Peyer's patch (tissue), 4 donors: ENCODE data around the gene SIGLECL1. TPM values are rescaled to one million over a fixed set of nuclear protein-coding genes. Genes with fewer than 3 reads are reported as not detected.

Experiments used
- DNase-seq, 3 donors: peaks; one replicate each; pipeline ENCODE4 v3.0.0-alpha.2; 2017 to 2019
- H3K27ac ChIP-seq, 4 donors: fragments of 200-600 bp; sonication (generic); one replicate each; pipeline ENCODE4 v1.5.1; 2016 to 2019
- H3K27me3 ChIP-seq, 2 donors: fragments of 200-600 bp; sonication (generic); one replicate each; pipeline ENCODE4 v1.5.1; 2019
- H3K36me3 ChIP-seq, 3 donors: fragments of 200-600 bp; sonication (generic); one replicate each; pipeline ENCODE4 v1.5.1; 2016 to 2019
- H3K4me1 ChIP-seq, 4 donors: fragments of 200-600 bp; sonication (generic); one replicate each; pipeline ENCODE4 v1.5.1; 2016 to 2019
- H3K4me3 ChIP-seq, 4 donors: fragments of 200-600 bp; sonication (generic); 1 replicate in 3 of 4; 2 replicates in 1 of 4; pipeline ENCODE4 v1.5.1; 2016 to 2019; ENCODE audit warnings: mild to moderate bottlenecking in 1 of 4
- H3K9me3 ChIP-seq, 4 donors: fragments of 200-600 bp; sonication (generic); one replicate each; pipeline ENCODE4 v1.5.1; 2016 to 2019; ENCODE audit warnings: mild to moderate bottlenecking in 1 of 4
- POLR2A ChIP-seq, 2 donors: fragments of 450-650 bp; IDR thresholded peaks; one replicate each; pipeline ENCODE4 v1.5.1; 2017; ENCODE audit warnings: antibody characterized with exemption in 2 of 2, mild to moderate bottlenecking in 2 of 2, moderate library complexity in 2 of 2
- total RNA-seq, 4 donors: library from RNA; depleted of rRNA; stranded (reverse); fragments of >200 nt; gene quantifications; one replicate each; pipeline ENCODE4 v1.1.0, GENCODE V29; 2016
- TF ChIP-seq, protein P1 (sequence below), 6 experiments: fragments of 450-650 bp in 4 of 6; fragments of 200-600 bp in 2 of 6; sonication (generic) in 1 of 6; IDR thresholded peaks; one replicate each; pipeline ENCODE4 v1.5.1; 2017 to 2019; ENCODE audit warnings: antibody characterized with exemption in 6 of 6, mild to moderate bottlenecking in 3 of 6, moderate library complexity in 1 of 6

The SIGLECL1 gene
- total RNA-seq, 4 donors from 2014 or later: not detected

GRCh38 chr19:51263808-51264207, 12.9 kb downstream of the SIGLECL1 start:
- no peak for DNase-seq
- H3K27me3 ChIP-seq: no peaks in the 10 kb centered on the region
- no peak overlapping the region for H3K4me3 ChIP-seq
- H3K9me3 ChIP-seq: no peaks in the 10 kb centered on the region
- H3K27ac ChIP-seq: no peak overlapping the region
- no peaks in the 10 kb centered on the region for H3K36me3 ChIP-seq
- H3K4me1 ChIP-seq: no peaks in the 10 kb centered on the region
- TF ChIP-seq POLR2A (IDR thresholded peaks at IDR 0.05): no peak
- TF ChIP-seq, protein P1, sequence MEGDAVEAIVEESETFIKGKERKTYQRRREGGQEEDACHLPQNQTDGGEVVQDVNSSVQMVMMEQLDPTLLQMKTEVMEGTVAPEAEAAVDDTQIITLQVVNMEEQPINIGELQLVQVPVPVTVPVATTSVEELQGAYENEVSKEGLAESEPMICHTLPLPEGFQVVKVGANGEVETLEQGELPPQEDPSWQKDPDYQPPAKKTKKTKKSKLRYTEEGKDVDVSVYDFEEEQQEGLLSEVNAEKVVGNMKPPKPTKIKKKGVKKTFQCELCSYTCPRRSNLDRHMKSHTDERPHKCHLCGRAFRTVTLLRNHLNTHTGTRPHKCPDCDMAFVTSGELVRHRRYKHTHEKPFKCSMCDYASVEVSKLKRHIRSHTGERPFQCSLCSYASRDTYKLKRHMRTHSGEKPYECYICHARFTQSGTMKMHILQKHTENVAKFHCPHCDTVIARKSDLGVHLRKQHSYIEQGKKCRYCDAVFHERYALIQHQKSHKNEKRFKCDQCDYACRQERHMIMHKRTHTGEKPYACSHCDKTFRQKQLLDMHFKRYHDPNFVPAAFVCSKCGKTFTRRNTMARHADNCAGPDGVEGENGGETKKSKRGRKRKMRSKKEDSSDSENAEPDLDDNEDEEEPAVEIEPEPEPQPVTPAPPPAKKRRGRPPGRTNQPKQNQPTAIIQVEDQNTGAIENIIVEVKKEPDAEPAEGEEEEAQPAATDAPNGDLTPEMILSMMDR (IDR thresholded peaks at IDR 0.05): no peak

DNA sequence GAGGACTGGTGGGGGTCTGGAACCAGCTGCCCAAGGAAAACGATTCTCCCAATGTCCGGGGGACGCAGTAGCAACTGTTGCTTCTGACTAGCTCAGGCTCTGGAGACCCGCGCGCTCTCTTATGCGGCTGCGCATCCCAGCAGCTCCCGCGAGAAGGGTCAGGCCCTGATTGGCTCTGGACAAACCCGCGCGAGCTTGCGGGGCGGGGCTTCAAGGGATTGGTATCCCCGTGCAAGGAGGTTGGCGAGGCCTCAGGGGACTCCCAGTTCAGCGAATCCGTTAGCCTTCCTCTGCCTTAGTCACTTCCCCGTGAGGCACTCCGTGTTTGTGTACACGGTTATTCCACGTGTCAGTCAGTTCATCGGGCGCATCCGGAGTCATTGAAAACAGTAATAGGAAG, 20.2 kb downstream of the SIGLECL1 start:
- H3K4me3 ChIP-seq: no peak overlapping the region
- no peaks in the 10 kb centered on the region for H3K27me3 ChIP-seq
- TF ChIP-seq, protein P1 (IDR thresholded peaks at IDR 0.05): no peak
- no peak for TF ChIP-seq POLR2A (IDR thresholded peaks at IDR 0.05)
- H3K9me3 ChIP-seq: no peaks in the 10 kb centered on the region
- H3K27ac ChIP-seq: no peak overlapping the region
- no peaks in the 10 kb centered on the region for H3K36me3 ChIP-seq
- no peaks in the 10 kb centered on the region for H3K4me1 ChIP-seq
- DNase-seq: no peak

GRCh38 chr19:51272183-51272810, 21.4 kb downstream of the SIGLECL1 start:
- Histone ChIP-seq H3K9me3 (no peaks in the 10 kb centered on the region), H3K36me3 (no peaks in the 10 kb centered on the region), H3K27ac (no peak overlapping the region), H3K27me3 (no peaks in the 10 kb centered on the region), H3K4me1 (no peaks in the 10 kb centered on the region), H3K4me3 (no peak overlapping the region)
- TF ChIP-seq, protein P1 (IDR thresholded peaks at IDR 0.05): no peak
- TF ChIP-seq POLR2A (IDR thresholded peaks at IDR 0.05): no peak
- no peak for DNase-seq

- no peaks in the 10 kb centered on the region for H3K27me3 ChIP-seq
- H3K36me3 ChIP-seq: no peaks in the 10 kb centered on the region
- no peak for DNase-seq
- no peaks in the 10 kb centered on the region for H3K4me1 ChIP-seq
- no peak overlapping the region for H3K27ac ChIP-seq
- no peaks in the 10 kb centered on the region for H3K9me3 ChIP-seq
- no peak for TF ChIP-seq POLR2A (IDR thresholded peaks at IDR 0.05)
- TF ChIP-seq, protein P1 (IDR thresholded peaks at IDR 0.05): no peak
- H3K4me3 ChIP-seq: no peak overlapping the region
Measured at GRCh38 chr19:51274049-51274770, 23.3 kb downstream of the SIGLECL1 start.

GRCh38 chr19:51277112-51277511, 26.2 kb downstream of the SIGLECL1 start:
- Histone ChIP-seq H3K27ac (no peak overlapping the region), H3K4me3 (no peak overlapping the region), H3K27me3 (no peaks in the 10 kb centered on the region), H3K36me3 (no peaks in the 10 kb centered on the region), H3K4me1 (no peaks in the 10 kb centered on the region), H3K9me3 (no peaks in the 10 kb centered on the region)
- no peak for DNase-seq
- TF ChIP-seq, protein P1 (IDR thresholded peaks at IDR 0.05): no peak
- no peak for TF ChIP-seq POLR2A (IDR thresholded peaks at IDR 0.05)
